H9 (cell line): Measurements from ENCODE around the gene ITGA8. TPM values are rescaled to one million over a fixed set of nuclear protein-coding genes. Genes with fewer than 3 reads are reported as not detected.

Experiments
- DNase-seq: peaks from one replicate; pipeline ENCODE4 v3.0.0-alpha.2; 2017
- H2AFZ ChIP-seq: one replicate; pipeline ENCODE4 v1.6.1; 2013; ENCODE audit warnings: mild to moderate bottlenecking, low read length, control low read depth, moderate library complexity
- H2AK5ac ChIP-seq: 2 replicates; pipeline ENCODE4 v1.6.1; 2013; ENCODE audit warnings: low read length, control low read depth, mixed read lengths; ENCODE audit not compliant: insufficient read length
- H2BK120ac ChIP-seq: one replicate; pipeline ENCODE4 v1.6.1; 2013; ENCODE audit warnings: low read depth, mild to moderate bottlenecking, low read length, control low read depth, inconsistent platforms; ENCODE audit not compliant: poor library complexity, severe bottlenecking
- H2BK12ac ChIP-seq: 2 replicates; pipeline ENCODE4 v1.6.1; 2013; ENCODE audit warnings: low read length, control low read depth, mixed read lengths, low read depth; ENCODE audit not compliant: insufficient read length
- H2BK15ac ChIP-seq: 2 replicates; pipeline ENCODE4 v1.6.1; 2013; ENCODE audit warnings: low read depth, low read length, control low read depth
- H2BK20ac ChIP-seq: one replicate; pipeline ENCODE4 v1.6.1; 2013; ENCODE audit warnings: low read depth, mild to moderate bottlenecking, low read length, control low read depth, inconsistent platforms; ENCODE audit not compliant: poor library complexity, severe bottlenecking
- H2BK5ac ChIP-seq: 2 replicates; pipeline ENCODE4 v1.6.1; 2013; ENCODE audit warnings: low read length, control low read depth, mixed read lengths; ENCODE audit not compliant: insufficient read length
- H3K14ac ChIP-seq: 2 replicates; pipeline ENCODE4 v1.6.1; 2013; ENCODE audit warnings: low read length, control low read depth; ENCODE audit not compliant: insufficient read depth
- H3K18ac ChIP-seq: 2 replicates; pipeline ENCODE4 v1.6.1; 2013; ENCODE audit warnings: low read depth, mild to moderate bottlenecking, mixed read lengths, low read length, control low read depth; ENCODE audit not compliant: insufficient read length
- H3K23ac ChIP-seq: 2 replicates; pipeline ENCODE4 v1.6.1; 2013; ENCODE audit warnings: low read length, control low read depth, mixed read lengths, low read depth; ENCODE audit not compliant: insufficient read length
- H3K23me2 ChIP-seq: 2 replicates; pipeline ENCODE4 v1.6.1; 2013; ENCODE audit warnings: low read depth, mild to moderate bottlenecking, mixed read lengths, low read length, control low read depth; ENCODE audit not compliant: insufficient read length, poor library complexity, severe bottlenecking
- H3K27ac ChIP-seq: 2 replicates; pipeline ENCODE4 v1.5.1; 2013; ENCODE audit warnings: low read length, control low read depth, mixed read lengths, low read depth; ENCODE audit not compliant: insufficient read length
- H3K27me3 ChIP-seq: 2 replicates; pipeline ENCODE4 v1.6.1; 2013; ENCODE audit warnings: low read length, control low read depth, inconsistent platforms; ENCODE audit not compliant: insufficient read depth
- H3K4ac ChIP-seq: 2 replicates; pipeline ENCODE4 v1.6.1; 2013; ENCODE audit warnings: low read depth, mild to moderate bottlenecking, control low read depth, inconsistent platforms, low read length, moderate library complexity
- H3K4me1 ChIP-seq: 2 replicates; pipeline ENCODE4 v1.6.1; 2013; ENCODE audit warnings: low read length, control low read depth, inconsistent platforms; ENCODE audit not compliant: insufficient read depth
- H3K4me2 ChIP-seq: 2 replicates; pipeline ENCODE4 v1.6.1; 2013; ENCODE audit warnings: low read length, control low read depth, mixed read lengths; ENCODE audit not compliant: insufficient read length, insufficient read depth
- H3K56ac ChIP-seq: 2 replicates; pipeline ENCODE4 v1.6.1; 2013; ENCODE audit warnings: low read depth, mild to moderate bottlenecking, mixed read lengths, low read length, control low read depth; ENCODE audit not compliant: insufficient read length
- H3K79me1 ChIP-seq: 2 replicates; pipeline ENCODE4 v1.6.1; 2013; ENCODE audit warnings: low read depth, mild to moderate bottlenecking, moderate library complexity, low read length, control low read depth, inconsistent platforms; ENCODE audit not compliant: insufficient read depth, poor library complexity, severe bottlenecking
- H3K79me2 ChIP-seq: 2 replicates; pipeline ENCODE4 v1.6.1; 2013; ENCODE audit warnings: low read length, control low read depth, inconsistent platforms; ENCODE audit not compliant: insufficient read depth
- H3K9ac ChIP-seq: 2 replicates; pipeline ENCODE4 v1.6.1; 2013; ENCODE audit warnings: low read length, control low read depth, mixed read lengths; ENCODE audit not compliant: insufficient read length; ENCODE audit errors: extremely low read depth
- H3K9me3 ChIP-seq: one replicate; pipeline ENCODE4 v1.6.1; 2013; ENCODE audit warnings: low read depth, low read length, inconsistent platforms; ENCODE audit not compliant: control insufficient read depth
- H3T11ph ChIP-seq: one replicate; pipeline ENCODE4 v1.6.1; 2013; ENCODE audit warnings: mild to moderate bottlenecking, low read length, control low read depth, inconsistent platforms
- H4K20me1 ChIP-seq: one replicate; pipeline ENCODE4 v1.6.1; 2013; ENCODE audit not compliant: control insufficient read depth, insufficient read length, insufficient read depth
- H4K5ac ChIP-seq: 2 replicates; pipeline ENCODE4 v1.6.1; 2013; ENCODE audit warnings: low read depth, mild to moderate bottlenecking, mixed read lengths, low read length, control low read depth; ENCODE audit not compliant: insufficient read length
- H4K8ac ChIP-seq: replicated peaks from 2 replicates; pipeline ENCODE4 v1.6.1; 2013; ENCODE audit warnings: low read length, control low read depth, mixed read lengths, low read depth; ENCODE audit not compliant: insufficient read length
- H4K91ac ChIP-seq: 2 replicates; pipeline ENCODE4 v1.6.1; 2013; ENCODE audit warnings: low read depth, mild to moderate bottlenecking, moderate library complexity, mixed read lengths, low read length, control low read depth; ENCODE audit not compliant: insufficient read length
- H3K27ac Mint-ChIP-seq, 3 experiments: 2 replicates in 2 of 3; 3 replicates in 1 of 3; pipeline ENCODE4 v1.8.0; 2020 to 2021; ENCODE audit warnings: mixed read lengths in 3 of 3, mild to moderate bottlenecking in 1 of 3, moderate library complexity in 1 of 3
- H3K27me3 Mint-ChIP-seq: 2 replicates; pipeline ENCODE4 v1.8.0; 2021; ENCODE audit warnings: low read depth, mild to moderate bottlenecking, moderate library complexity, mixed read lengths
- H3K36me3 Mint-ChIP-seq, 3 experiments: 2 replicates in 2 of 3; 3 replicates in 1 of 3; pipeline ENCODE4 v1.8.0; 2020 to 2021; ENCODE audit warnings: low read depth in 3 of 3, mixed read lengths in 3 of 3; ENCODE audit not compliant: insufficient read depth in 1 of 3
- H3K4me1 Mint-ChIP-seq, 2 experiments: 2 replicates each; pipeline ENCODE4 v1.8.0; 2020; ENCODE audit warnings: mixed read lengths in 2 of 2
- H3K4me3 Mint-ChIP-seq, 2 experiments: 2 replicates in 1 of 2; 3 replicates in 1 of 2; pipeline ENCODE4 v1.8.0; 2020 to 2021; ENCODE audit warnings: mild to moderate bottlenecking in 2 of 2, mixed read lengths in 2 of 2, moderate library complexity in 1 of 2
- H3K9me3 Mint-ChIP-seq, 2 experiments: 2 replicates in 1 of 2; 3 replicates in 1 of 2; pipeline ENCODE4 v1.8.0; 2020; ENCODE audit warnings: mild to moderate bottlenecking in 2 of 2, mixed read lengths in 2 of 2, moderate library complexity in 1 of 2
- CTCF ChIP-seq: fragments of 200-600 bp; sonication (generic); conservative IDR thresholded peaks from 3 replicates; pipeline ENCODE4 v1.8.0; 2021; ENCODE audit warnings: antibody characterized with exemption, mild to moderate bottlenecking
- WGBS: extraction: QIAGEN DNeasy Blood & Tissue Kit; methylation state at CpG from one replicate; pipeline ENCODE4 v1.1.7; 2013; ENCODE audit warnings: missing lambda C conversion rate, low lambda C conversion rate, mixed read lengths; ENCODE audit not compliant: insufficient read length; ENCODE audit errors: extremely low coverage; 5-methylcytosine and 5-hydroxymethylcytosine counted together
- total RNA-seq: library from RNA; stranded (reverse); gene quantifications from 2 replicates; pipeline ENCODE4 v1.2.1, GENCODE V29; 2021

ITGA8 gene
- total RNA-seq, 1 experiment from 2014 or later, result not detected

GRCh38 chr10:15712883-15713282 is 6.8 kb downstream of the ITGA8 start:
- no peak overlapping the region for H3K9ac ChIP-seq

More at GRCh38 chr10:15712883-15713282, 6.8 kb downstream of the ITGA8 start:
- H4K20me1 ChIP-seq, result no peaks in the 10 kb centered on the region
- no peaks in the 10 kb centered on the region for H3K79me1 ChIP-seq
- H2AK5ac ChIP-seq, result no peak overlapping the region
- H3K9me3 Mint-ChIP-seq, result no peaks in the 10 kb centered on the region
- no peaks in the 10 kb centered on the region for H3K27me3 ChIP-seq
- WGBS, result no CpG with 5 or more reads among the region's 2 CpGs
- no peak overlapping the region for H2BK5ac ChIP-seq
- H2BK15ac ChIP-seq, result no peak overlapping the region
- no peak overlapping the region for H3K4me2 ChIP-seq
- no peak overlapping the region for H3K4me3 Mint-ChIP-seq
- no peak overlapping the region for H3K18ac ChIP-seq
- H3K4me1 Mint-ChIP-seq, result no peaks in the 10 kb centered on the region
- no peak overlapping the region for H3K14ac ChIP-seq
- no peak overlapping the region for H3K4ac ChIP-seq
- no peak for TF ChIP-seq CTCF
- DNase-seq, result no peak
- H4K8ac ChIP-seq, result no peak overlapping the region
- H3K36me3 Mint-ChIP-seq, result no peaks in the 10 kb centered on the region
- H2BK120ac ChIP-seq, result no peak overlapping the region
- no peak overlapping the region for H3T11ph ChIP-seq
- peaks cover 42% of the 10 kb centered on the region for H3K27me3 Mint-ChIP-seq
- H4K5ac ChIP-seq, result no peak overlapping the region
- H3K23me2 ChIP-seq, result no peaks in the 10 kb centered on the region
- H3K4me1 ChIP-seq, result no peaks in the 10 kb centered on the region
- no peaks in the 10 kb centered on the region for H3K79me2 ChIP-seq
- no peak overlapping the region for H2BK12ac ChIP-seq
- H2AFZ ChIP-seq, result no peak overlapping the region
- H3K56ac ChIP-seq, result no peak overlapping the region
- no peak overlapping the region for H3K23ac ChIP-seq
- H3K9me3 ChIP-seq, result no peaks in the 10 kb centered on the region
- H3K27ac Mint-ChIP-seq, result no peak overlapping the region
- H4K91ac ChIP-seq, result no peak overlapping the region
- no peak overlapping the region for H2BK20ac ChIP-seq
- no peak overlapping the region for H3K27ac ChIP-seq
